Measurements from ENCODE around the gene PLAGL2.
A peak's percentile ranks its signal among the peaks of the same experiment; 100 is the strongest.
"Not testable (repeated sequence)": the region's sequence is repeated elsewhere in the genome, so short reads cannot be mapped to it uniquely, and the experiment has no call there.

The PLAGL2 gene

DNA sequence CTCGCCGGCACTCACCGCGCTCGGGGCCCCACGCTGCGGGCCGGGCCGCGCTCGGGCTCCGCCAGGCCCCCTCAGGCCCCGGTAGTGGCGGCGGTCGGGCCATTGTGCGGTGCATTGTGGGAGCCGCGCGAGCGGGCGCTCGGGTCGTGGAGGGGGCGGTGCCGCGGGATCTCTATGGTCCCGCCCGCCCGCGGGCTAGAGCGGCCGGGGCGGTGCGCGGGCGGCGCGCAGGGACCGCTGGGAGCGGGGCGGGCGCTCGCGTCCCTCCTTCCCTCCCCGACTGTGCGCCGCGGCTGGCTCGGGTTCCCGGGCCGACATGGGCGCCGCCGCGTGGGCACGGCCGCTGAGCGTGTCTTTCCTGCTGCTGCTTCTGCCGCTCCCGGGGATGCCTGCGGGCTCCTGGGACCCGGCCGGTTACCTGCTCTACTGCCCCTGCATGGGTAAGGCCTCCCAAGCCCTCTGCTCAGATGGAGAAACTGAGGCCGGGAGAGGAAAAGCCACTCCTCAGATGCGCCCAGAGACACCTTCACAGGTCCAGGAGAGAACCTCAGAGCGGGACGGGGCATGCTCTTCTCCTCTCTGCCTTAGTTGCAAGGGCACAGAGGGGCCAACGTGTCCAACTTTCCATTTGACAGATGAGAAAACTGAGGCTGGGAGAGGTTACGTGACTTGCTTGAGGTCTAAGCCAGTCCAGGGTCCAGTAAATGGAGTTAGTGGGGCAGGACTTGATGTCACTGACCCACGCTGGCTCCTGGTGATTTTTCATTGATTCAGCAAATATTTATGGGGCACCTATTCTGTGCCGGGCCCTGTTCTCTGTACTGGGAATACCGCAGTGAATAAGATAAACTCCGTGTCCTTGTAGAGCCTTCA lies at the start of gene PLAGL2, which contains the start of gene POFUT1:
TSS of gene PLAGL2 (minus strand) at position 118 of the 873 bp plus-strand sequence. CDS start 5,565 bp downstream, outside the sequence.
TSS of gene POFUT1 (plus strand) at position 255 of the 873 bp plus-strand sequence. CDS start at position 317, 62 bp downstream.
- peak; percentile 78 for DNase-seq (ENCODE audit: low read depth)

DNA sequence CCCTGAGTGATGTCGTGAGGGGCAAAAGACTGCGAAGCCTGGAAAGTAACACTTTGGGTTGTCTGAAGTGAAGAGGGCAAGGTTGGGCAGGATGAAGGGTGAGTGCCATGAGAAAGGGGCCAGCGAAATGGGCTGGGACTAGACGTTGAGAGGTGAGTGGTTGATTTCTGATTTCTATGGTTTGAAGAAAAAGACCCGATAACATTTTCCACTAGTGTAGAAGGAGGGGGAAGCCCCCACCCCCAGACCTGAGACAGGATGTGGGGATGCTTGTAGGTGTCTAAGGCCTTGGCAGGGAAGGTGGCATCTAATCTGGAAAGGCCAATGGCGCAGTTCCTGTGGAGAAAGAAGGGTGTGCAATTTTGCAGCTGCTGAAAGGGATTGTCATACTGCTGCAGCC lies 44.6 kb upstream of the PLAGL2 start:
- DNase-seq (ENCODE audit: low read depth), result no peak

- no peak for DNase-seq (ENCODE audit: low read depth)
Measured at GRCh38 chr20:32251470-32251869, 43.9 kb upstream of the PLAGL2 start.

- no peak for DNase-seq (ENCODE audit: low read depth)
Measured at GRCh38 chr20:32249030-32249738, 41.6 kb upstream of the PLAGL2 start.

DNA sequence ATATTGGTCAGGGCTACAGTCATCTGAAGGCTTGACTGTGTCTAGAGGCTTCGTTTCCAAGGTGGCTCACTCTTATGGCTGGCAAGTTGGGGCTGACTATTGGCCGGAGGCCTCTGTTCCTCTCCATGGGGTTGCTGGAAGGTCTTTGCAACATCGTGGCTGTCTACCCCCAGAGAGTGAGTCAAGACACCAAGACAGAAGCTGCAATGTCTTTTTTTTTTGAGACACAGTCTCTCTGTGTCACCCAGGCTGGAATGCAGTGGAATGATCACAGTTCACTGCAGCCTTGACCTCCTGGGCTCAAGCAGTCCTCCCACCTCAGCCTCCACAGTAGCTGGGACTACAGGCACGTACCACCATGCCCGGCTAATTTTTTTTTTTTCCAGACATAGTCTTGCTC lies 40.5 kb upstream of the PLAGL2 start:
- DNase-seq (ENCODE audit: low read depth), result no peak

DNA sequence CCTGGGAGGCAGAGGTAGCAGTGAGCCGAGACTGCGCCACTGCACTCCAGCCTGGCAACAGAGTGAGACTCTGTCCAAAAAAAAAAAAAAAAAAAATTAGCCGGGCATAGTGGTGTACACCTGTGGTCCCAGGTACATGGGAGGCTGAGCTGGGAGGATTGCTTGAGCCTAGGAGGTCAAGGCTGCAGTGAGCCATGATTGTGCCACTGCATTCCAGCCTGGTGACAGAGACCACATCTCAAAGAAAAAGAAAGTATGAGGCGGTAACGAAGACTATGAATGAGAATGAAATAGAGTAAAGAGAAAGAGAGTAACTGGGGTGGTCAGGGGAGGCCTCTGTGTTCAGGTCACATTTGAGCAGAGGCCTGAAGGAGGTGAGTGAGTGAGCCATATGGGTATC lies 38.7 kb upstream of the PLAGL2 start:
- DNase-seq (ENCODE audit: low read depth), result not testable (repeated sequence)

DNA sequence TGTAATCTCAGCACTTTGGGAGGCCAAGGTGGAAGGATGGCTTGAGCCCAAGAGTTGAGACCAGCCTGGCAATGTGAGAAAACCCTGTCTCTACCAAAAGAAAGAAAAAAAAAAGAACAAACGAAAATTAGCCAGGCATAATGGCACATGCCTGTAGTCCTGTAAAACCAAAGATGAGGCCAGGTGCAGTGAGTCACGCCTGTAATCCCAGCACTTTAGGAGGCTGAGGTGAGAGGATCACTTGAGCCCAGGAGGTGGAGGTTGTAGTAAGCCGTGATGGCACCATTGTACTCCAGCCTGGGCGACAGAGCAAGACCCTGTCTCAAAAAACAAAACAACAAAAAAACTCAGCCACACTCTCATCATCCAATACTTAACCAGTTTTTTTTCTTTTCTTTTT lies 37.4 kb upstream of the PLAGL2 start:
- no peak for DNase-seq (ENCODE audit: low read depth)

GRCh38 chr20:32244150-32244823 lies 36.7 kb upstream of the PLAGL2 start:
- no peak for DNase-seq (ENCODE audit: low read depth)

DNA sequence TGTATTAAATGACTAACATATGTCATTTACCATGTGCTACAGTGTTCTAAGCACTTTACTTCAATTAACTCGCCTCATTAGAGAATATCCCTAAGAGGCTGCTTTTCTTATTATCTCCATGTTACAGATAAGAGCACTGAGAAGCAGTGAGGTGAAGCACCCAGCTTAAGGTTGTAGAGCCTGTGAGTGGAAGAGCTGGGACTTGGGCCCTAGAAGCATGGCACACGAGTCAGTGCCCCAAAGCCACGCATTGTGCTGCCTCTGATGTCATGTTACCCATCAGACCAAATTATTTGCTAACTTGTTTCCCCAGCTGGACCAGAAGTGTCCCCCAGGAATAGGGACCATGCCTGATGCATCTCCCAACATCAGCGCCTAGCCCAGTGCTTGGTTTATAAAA lies 34.3 kb upstream of the PLAGL2 start:
- DNase-seq (ENCODE audit: low read depth), result no peak

GRCh38 chr20:32240205-32240604 lies 32.7 kb upstream of the PLAGL2 start:
- DNase-seq (ENCODE audit: low read depth), result no peak

- no peak for DNase-seq (ENCODE audit: low read depth)
Measured at GRCh38 chr20:32238483-32239425, 31.2 kb upstream of the PLAGL2 start.

- no peak for DNase-seq (ENCODE audit: low read depth)
Measured at GRCh38 chr20:32237419-32237818, 29.9 kb upstream of the PLAGL2 start.

DNA sequence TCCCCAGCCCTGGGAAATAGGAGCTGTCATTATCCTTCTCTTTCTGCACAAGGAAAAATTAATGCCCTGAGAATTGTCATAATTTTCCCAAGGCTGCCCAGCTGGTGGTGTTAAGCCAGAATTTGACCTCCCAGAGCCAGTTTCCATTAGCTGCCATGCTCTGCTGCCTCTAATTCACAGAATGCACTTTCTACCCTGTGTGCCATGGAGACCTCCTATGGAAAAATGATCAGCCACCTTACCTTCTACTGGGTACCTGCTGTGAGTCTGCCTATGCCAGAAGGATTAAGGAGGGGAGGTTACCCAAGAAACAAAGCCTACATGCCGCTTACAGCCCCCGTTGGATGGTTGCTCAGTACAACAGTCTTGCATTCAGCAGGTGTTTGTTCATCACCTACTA lies 29.3 kb upstream of the PLAGL2 start:
- DNase-seq (ENCODE audit: low read depth), result no peak

DNA sequence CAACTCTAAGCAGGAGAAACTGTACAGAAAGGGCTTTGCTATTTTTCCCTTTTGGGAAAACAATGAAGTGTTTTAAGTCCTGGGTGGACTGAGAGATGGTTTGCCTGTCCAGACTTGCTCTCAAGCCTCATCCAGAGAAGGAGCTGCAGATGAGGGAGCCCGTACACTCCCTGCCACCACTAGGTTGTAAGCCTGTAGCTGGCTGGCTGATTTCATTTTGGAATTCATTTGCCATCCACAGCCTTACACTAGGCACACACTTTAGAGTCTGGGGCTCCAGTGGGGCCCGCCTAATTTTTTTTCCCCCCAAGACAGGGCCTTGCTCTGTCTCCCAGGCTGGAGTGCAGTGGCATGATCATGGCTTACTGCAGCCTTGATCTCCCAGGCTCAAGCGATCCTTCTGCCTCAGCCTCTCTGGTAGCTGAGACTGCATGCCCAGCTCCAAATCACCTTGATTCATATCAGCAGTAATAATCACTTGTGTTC lies 28.5 kb upstream of the PLAGL2 start:
- DNase-seq (ENCODE audit: low read depth), result no peak

DNA sequence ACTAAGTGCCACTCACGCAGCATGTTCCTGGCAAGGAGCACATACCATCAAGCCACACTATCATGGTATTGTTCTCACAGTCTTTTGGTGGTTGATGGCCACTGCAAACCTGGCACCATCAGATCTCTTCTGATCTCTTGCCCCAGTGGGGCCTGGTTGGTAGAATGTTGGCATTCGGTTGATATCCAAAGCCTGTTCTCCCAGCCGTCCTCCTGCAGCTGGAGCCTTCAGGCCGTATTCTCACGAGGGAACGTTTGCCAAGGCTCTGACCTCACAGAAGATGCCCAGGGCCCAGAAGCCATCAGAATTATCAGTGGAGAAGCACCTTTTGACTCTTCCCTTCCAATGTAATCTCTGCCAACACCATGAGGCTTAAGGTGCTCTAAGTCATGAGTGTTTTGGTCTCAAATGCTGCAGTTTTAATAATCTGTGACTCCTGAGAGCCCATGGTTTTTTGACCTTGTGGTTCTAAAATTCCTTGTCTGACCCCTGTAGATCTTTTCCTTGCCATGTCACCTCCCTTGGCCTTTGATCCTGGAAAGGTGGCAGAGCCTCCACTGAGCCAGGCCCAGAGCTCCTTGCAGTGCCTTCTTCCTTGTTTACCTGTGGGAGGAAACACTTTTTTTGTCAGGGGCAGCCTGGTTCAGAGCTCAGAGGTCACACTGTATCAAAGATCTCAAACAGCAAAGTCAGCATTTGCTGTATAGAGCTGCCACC lies 27.9 kb upstream of the PLAGL2 start:
- no peak for DNase-seq (ENCODE audit: low read depth)

DNA sequence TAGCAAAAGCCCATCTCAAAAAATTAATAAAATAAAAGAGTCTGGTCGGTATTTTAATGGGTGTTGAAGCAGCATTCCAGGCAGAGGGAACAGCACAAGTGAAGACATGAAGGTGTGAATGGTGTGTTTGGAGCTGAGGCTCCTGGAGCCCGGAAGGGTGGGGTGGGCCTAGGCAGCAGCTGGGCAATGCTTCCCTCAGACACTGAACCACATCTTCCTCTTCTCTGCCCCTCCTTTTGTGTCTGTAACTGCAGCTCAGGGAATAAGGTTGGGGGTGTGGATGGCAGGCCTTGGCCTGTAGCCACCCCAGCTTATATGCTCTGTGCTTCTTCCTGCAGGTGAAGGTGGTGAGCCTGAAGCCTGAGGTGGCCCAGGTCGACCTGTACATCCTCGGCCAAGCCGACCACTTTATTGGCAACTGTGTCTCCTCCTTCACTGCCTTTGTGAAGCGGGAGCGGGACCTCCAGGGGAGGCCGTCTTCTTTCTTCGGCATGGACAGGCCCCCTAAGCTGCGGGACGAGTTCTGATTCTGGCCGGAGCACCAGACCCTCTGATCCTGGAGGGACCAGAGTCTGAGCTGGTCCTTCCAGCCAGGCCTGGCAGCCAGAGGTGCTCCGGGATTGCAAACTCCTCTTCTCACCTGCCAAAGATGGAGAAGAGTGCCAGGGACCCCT lies 26.7 kb upstream of the PLAGL2 start:
- DNase-seq (ENCODE audit: low read depth), result no peak

GRCh38 chr20:32233286-32233685 lies 25.7 kb upstream of the PLAGL2 start:
- DNase-seq (ENCODE audit: low read depth), result no peak

DNA sequence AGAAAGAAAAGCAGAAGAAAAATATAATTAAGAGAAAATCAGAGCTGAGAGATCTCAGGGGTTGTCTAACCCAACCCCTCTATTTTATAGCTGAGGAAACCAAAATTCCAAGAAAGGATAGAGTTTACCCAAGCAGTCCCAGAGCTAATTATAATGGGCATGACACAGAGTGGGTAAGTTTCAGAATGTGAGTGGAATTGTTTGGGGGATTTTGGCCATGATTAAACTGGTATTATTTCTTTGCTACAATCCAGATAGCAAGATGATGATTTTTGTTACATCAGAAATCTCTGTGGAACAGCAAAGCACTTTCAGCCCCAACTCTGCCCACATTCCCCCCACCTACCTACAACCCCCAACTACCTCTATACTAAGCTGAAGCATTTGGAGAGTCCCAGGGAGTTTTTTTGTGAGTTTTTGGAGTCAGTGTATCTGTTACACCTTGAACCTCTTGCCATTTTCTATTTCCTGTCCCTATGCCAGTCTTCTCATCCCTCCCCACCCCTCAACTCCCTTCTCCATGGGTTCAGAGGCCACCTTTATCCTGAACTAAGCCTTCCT lies 24.9 kb upstream of the PLAGL2 start:
- DNase-seq (ENCODE audit: low read depth), result no peak

DNA sequence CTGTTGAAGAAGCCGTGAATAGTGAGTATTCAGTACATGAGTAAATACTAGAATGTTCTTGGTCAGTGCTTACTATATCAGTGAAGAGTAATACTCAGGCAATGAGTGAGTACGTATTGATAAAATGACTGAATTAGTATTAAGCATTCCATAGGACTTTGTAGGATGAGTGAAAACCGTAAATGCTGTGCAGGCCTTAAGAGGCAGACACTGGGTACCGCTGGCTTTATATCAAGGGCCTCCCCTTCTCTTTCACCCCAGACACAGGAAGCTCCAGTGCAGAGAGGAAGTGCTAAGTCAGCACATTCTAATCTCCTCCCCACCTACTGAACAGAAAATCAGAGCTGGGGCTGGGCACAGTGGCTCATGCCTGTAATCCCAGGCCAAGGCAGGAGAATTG lies 24.3 kb upstream of the PLAGL2 start:
- no peak for DNase-seq (ENCODE audit: low read depth)

DNA sequence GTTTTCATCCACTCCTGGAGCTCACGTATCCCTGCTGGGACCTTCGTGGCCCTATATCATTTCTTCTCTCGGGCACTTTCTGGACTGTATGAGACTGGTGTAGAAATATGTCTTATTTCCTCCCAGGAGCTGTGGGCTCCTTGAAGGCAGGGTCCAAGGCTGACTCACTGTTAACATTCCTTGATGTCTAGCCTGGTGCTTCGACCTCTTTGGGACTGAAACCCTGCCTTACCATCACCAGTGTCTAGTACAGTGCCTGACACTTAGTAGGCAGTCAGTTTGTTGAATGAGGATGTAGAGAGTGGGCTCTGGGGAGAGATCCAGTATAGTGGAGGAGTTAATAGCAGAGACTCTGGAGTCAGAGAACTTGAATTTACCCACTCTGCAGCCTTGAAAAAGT lies 23.7 kb upstream of the PLAGL2 start:
- DNase-seq (ENCODE audit: low read depth), result no peak
